ENCODE measurements around the gene ITPKA.
A peak's percentile ranks its signal among the peaks of the same experiment; 100 is the strongest.

ITPKA gene

GRCh38 chr15:41511899-41512369 lies 18.3 kb downstream of the ITPKA start:
- no peak for DNase-seq

DNA sequence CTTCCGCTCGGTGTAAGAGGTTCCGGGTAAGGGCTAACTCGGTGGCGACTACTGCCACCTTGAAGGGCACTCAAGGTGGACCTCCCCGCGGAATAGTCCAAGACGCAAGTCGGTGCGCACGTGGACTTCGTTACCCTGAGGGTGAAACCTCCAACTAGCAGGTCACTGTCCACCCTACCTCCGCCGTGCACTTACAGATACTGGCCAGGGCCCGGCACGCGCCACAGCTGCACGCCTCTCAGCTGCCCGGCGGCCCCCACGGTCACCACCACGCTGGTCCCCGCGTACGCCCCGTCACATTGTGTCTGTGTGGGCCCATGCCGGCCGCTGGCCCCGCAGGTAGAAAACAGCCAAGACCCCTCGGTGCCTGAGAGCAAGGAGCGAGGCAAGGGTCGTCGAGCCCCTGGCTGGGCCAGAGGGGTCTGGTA lies 18.9 kb downstream of the ITPKA start:
- no peak for DNase-seq

- DNase-seq = no peak
These were observed 19.3 kb downstream of the ITPKA start for GRCh38 chr15:41512940-41513505.

DNA sequence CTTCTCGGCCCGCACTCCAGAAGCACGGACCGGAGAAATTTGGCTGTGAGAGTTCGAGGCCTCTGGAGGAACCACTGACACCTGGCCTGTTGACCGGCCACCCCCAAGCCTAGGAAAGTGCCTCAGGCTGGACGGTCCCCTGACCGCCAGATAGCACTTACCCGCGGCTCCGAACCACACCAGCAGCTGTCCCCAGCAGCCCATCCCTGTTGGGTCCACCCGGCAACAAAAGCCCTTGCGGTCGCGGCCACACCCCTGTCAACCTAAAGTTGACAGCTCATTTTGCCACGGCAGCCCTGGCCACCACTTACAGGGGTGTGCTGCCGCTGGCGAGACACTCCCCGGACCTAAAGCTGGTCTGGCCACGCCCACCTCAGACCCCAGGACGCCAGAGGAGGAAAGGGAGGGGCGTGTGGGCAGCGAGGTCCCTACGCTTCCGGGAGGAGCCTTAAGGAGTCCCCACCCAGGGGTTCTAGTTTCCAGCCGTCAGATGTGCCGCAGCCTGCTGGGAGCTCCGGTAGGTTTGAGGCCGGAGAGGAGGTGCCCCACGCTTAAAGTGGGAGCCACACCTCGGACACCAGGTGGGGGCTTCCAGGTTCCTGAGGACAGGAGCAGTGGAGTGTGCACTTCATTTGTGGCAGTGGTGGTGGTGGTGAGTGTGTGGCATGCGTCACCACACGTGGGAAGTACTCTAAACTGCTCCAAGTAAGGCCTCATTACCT lies 20.0 kb downstream of the ITPKA start, which contains the start of gene LTK:
LTK (minus strand) TSS at position 322 of the 722 bp plus-strand sequence; CDS start at position 204, 118 bp downstream.
- DNase-seq = no peak

- DNase-seq = no peak
These were observed 24.3 kb downstream of the ITPKA start for GRCh38 chr15:41517895-41518449.

DNA sequence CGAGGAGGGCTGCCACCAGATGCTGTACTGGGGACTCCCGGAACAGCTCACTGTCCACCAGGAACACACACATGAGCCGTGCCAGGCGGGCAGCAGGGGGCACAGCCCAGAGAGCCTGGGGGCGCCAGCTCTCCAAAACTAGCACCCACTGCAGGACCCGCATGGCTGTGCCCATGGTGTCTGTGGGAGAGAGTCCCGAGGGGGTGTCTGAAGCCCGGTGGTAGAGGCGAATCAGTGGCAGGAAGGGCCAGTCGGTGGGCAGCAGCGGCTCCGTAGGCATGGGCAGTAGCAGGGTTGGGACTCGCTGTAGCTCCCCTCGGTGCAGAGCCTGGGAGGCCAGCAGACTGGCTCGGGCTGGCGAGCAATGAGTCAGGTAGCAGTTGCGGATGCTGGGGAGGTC lies 27.0 kb downstream of the ITPKA start:
- no peak for DNase-seq

DNA sequence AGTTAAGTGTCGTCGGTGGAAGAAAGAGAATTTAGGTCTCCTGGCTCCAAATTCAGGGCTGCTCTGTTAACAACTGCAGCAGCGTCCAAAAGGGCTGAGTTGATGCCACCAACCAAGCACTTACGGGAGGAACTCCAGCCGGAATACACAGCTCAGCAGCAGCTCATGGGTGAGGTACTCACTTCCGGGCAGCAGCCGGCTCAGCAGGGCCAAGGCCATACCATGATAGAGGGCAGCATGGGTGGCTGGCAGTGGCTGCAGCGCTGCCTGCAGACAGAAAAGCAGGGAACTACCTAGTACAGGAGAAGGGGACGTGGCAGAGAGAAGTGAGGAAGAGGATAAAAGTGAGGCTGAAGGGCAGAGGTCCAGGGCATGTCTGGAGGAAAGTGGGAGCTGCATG lies 27.9 kb downstream of the ITPKA start:
- DNase-seq = no peak

- no peak for DNase-seq
These were observed 29.4 kb downstream of the ITPKA start for GRCh38 chr15:41523097-41523496.

DNA sequence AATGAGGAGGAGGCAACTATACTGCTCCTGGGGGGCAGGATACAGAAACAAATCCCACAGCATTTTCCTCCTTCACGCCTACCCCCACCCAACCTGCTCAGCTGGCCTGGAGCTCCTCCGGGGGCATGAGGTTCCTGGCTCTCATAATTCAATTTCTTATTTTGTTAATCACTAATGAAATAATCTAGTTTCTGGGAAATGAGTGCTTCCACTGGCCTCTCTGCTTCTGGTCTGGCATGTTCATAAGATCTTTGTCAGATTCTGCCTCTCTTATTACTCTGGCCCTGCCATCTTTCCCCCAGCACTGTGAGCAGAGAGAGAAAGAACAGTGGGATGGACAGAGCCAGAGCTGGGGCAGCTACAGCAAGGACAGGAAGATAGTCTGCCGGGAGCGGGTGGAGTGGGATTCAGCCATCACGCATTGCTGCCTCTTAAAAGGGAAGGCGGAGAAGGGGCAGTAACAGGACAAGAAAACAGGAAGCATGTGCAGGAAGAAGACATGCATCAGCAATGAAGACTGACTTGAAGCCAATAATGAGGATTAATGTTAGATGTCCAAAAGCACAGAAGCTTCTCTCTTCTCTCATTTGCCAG lies 36.8 kb downstream of the ITPKA start:
- peak in 1 of 2 donors; percentile 11 for DNase-seq

- no peak for DNase-seq
These were observed 41.9 kb downstream of the ITPKA start for GRCh38 chr15:41535544-41535943.

DNA sequence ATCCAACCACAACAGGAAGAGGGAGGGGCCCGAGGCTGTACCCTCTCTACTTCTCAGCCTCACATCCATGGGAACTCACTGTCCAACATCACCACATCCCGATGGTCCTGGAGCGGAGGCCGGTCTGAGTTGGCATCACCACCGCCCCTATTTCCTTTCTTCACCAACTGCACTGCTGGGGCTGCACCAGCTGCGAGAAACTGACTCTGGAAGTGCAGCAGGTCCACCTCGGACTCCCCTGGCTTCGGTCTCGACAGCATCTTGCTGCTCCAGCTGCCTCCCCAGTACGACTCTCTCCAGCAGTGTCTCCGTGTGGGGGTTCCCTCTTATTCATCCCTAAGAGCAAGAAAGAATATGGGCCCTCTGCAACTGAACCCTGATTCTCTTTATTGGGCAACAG lies 43.2 kb downstream of the ITPKA start:
- DNase-seq = no peak

DNA sequence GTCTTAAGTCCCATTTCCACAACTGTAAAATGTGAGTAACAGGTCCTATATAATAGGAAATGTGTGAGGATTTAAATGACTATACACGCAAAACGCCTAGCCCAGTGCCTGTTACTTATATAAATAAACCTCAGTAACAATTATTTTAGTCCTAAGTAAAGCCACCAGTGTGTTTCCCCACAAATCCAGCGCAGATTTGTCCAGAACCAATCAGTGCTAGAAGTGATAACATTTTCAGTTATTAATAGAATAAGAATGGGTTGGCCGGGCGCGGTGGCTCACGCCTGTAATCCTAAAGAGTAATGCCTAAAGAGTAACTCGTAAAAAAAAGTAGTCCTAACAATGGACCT lies 49.8 kb downstream of the ITPKA start:
- DNase-seq = no peak

- DNase-seq = no peak
These were observed 51.0 kb downstream of the ITPKA start for GRCh38 chr15:41544650-41545015.

DNA sequence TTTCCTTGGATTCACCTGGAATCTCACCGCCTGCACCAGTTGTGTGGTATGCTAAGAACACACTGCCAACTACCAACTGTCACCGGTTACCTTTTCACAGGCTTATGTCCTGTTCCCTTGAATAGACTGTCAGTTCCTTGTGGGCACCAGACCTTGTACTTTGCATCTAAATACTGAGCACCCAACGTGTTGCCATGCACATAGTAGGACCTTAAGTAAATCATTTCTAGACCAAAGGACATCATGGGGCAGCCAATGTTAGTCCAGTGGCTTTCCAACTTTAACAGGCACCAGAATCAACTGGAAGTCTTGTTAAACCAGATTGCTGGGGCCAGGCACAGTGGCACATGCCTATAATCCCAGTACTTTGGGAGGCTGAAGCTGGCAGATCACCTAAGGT lies 51.5 kb downstream of the ITPKA start:
- DNase-seq = no peak

DNA sequence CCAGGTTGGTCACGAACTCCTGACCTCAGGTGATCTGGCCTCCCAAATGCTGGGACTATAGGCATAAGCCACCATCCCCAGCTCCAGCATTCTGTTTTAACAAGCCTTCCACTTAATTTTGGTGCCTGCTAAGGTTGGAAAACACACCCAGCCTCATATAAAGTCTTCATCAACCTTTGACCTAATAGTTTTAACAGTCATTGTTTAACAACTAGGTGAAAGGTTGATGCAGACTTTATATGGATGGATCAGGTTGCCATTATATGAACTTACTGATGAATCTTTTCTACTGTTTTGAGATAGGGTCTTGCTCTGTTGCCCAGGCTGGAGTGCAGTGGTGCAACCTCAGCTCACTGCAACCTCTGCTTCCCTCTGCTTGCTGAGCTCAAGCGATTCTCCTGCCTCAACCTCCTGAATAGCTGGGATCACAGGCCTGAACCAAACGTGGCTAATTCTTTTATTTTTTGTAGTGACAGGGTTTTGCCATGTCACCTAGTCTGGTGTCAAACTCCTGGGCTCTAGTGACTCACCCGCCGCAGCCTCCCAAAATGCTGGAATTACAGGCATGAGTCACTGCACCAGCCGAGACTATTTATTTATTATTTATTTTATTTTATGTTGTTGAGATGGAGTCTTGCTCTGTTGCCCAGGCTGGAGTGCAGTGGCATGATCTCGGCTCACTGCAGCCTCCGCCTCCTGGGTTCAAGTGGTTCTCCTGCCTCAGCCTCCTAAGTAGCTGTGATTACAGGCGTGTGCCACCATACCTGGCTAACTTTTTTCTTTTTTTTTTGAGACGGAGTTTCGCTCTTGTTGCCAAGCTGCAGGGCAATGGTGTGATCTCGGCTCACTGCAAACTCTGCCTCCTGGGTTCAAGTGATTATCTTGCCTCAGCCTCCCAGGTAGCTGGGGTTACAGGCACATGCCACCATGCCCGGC lies 53.4 kb downstream of the ITPKA start:
- DNase-seq = no peak

- no peak for DNase-seq
These were observed 56.5 kb downstream of the ITPKA start for GRCh38 chr15:41550066-41550775.
